Measurements from ENCODE around the gene DLG3.
"Not testable (repeated sequence)": the region's sequence is repeated elsewhere in the genome, so short reads cannot be mapped to it uniquely, and the experiment has no call there.

- TF ChIP-seq CTCF (IDR thresholded peaks at IDR 0.05); ZNF263 (CRISPR knock-in tag; IDR thresholded peaks at IDR 0.05; ENCODE audit: low read depth): not testable (repeated sequence)
Measured at GRCh38 chrX:70515270-70515669, 70.6 kb downstream of the DLG3 start.

All from WTC11 (cell line).